K562 (cell line): ENCODE results near the gene SIRT2. TPM values are rescaled to one million over a fixed set of nuclear protein-coding genes. Genes with fewer than 3 reads are reported as not detected.

ENCODE experiments used
- ATAC-seq: fragments of 200-7000 bp; cut with Tn5 transposase; 3 replicates; pipeline ENCODE4 v1.9.1; 2020; ENCODE audit warnings: moderate library complexity
- BruUV-seq: library from RNA; stranded (reverse); fragments of 400-500 nt; replicated peaks from 2 replicates; lab custom pipeline; 2021; lab: Mats Ljungman, UMichigan
- CTCF ChIA-PET: fragments of 300-600 bp; formaldehyde crosslinking; extraction: SDS; loops from one replicate; lab custom pipeline; 2021; ENCODE audit warnings: low intra/inter-chr PET ratio; lab: Yijun Ruan, JAX
- POLR2A ChIA-PET: fragments of 300-600, 350-650 bp; sonication (Branson Sonifier 250); formaldehyde crosslinking; extraction: SDS; loops from one replicate; lab custom pipeline; 2021; ENCODE audit warnings: antibody characterized with exemption, inconsistent platforms; lab: Yijun Ruan, JAX
- DNase-seq, 4 experiments: peaks; one replicate each; pipeline versions ENCODE4 v3.0.0 to v3.0.0-alpha.2; 2011 to 2018; ENCODE audit warnings: low spot score in 3 of 4, mixed read lengths in 3 of 4; ENCODE audit errors: extremely low read depth in 1 of 4
- FAIRE-seq: peaks from 2 replicates; lab custom pipeline; 2011; peaks lifted over from hg19 to GRCh38; lab: Jason Lieb, UNC
- H2AFZ ChIP-seq: 2 replicates; pipeline ENCODE4 v1.6.0; 2011; ENCODE audit warnings: low read depth, low read length, control low read depth, inconsistent platforms
- H3K27ac ChIP-seq: fragments of 200-600 bp; 3 replicates; pipeline ENCODE4 v1.8.0; 2011; ENCODE audit warnings: low read depth, mild to moderate bottlenecking, control low read depth, inconsistent platforms, low read length, moderate library complexity, mixed read lengths; ENCODE audit errors: extremely low read depth
- H3K27me3 ChIP-seq, 2 experiments: fragments of 300-600 bp in 1 of 2; 2 replicates in 1 of 2; 3 replicates in 1 of 2; pipeline versions ENCODE4 v1.6.0 to v1.8.0; 2011; ENCODE audit warnings: inconsistent platforms in 2 of 2, low read length in 2 of 2, mild to moderate bottlenecking in 1 of 2, mixed read lengths in 1 of 2, moderate library complexity in 1 of 2; ENCODE audit not compliant: control insufficient read depth in 2 of 2, insufficient read depth in 2 of 2
- H3K36me3 ChIP-seq: fragments of 300-600 bp; 3 replicates; pipeline ENCODE4 v1.8.0; 2011; ENCODE audit warnings: mild to moderate bottlenecking, low read length, inconsistent platforms; ENCODE audit not compliant: control insufficient read depth, insufficient read depth
- H3K4me1 ChIP-seq, 2 experiments: fragments of 200-600 bp in 1 of 2; replicated peaks in 1 of 2; 2 replicates in 1 of 2; 3 replicates in 1 of 2; pipeline versions ENCODE4 v1.5.1 to v1.8.0; 2011; ENCODE audit warnings: inconsistent platforms in 2 of 2, low read length in 2 of 2, mild to moderate bottlenecking in 1 of 2, mixed read lengths in 1 of 2, moderate library complexity in 1 of 2; ENCODE audit not compliant: control insufficient read depth in 2 of 2, insufficient read depth in 2 of 2
- H3K4me2 ChIP-seq: 2 replicates; pipeline ENCODE4 v1.6.1; 2011; ENCODE audit warnings: low read length, control low read depth, inconsistent platforms, mixed read lengths; ENCODE audit not compliant: insufficient read depth
- H3K4me3 ChIP-seq: fragments of 200-600 bp; sonication (generic), shearing (Covaris generic); 2 replicates; pipeline ENCODE4 v1.5.1; 2016; ENCODE audit warnings: control low read depth, inconsistent platforms
- H3K79me2 ChIP-seq: fragments of 200-600 bp; 3 replicates; pipeline ENCODE4 v1.8.0; 2011; ENCODE audit warnings: low read length, inconsistent platforms; ENCODE audit not compliant: control insufficient read depth, insufficient read depth
- H3K9ac ChIP-seq, 2 experiments: 2 replicates each; pipeline versions ENCODE4 v1.6.0 to v1.6.1; 2011; ENCODE audit warnings: low read depth in 2 of 2, low read length in 2 of 2, control low read depth in 1 of 2, inconsistent platforms in 1 of 2, mild to moderate bottlenecking in 1 of 2, mixed read lengths in 1 of 2; ENCODE audit not compliant: insufficient read depth in 1 of 2
- H3K9me1 ChIP-seq: one replicate; pipeline ENCODE4 v1.6.0; 2011; ENCODE audit warnings: inconsistent platforms, mild to moderate bottlenecking, low read length, moderate library complexity; ENCODE audit not compliant: control insufficient read depth, insufficient read depth
- H3K9me3 ChIP-seq: replicated peaks from 2 replicates; pipeline ENCODE4 v1.5.1; 2011; ENCODE audit warnings: low read depth, low read length, inconsistent platforms; ENCODE audit not compliant: control insufficient read depth, insufficient read depth
- H4K20me1 ChIP-seq: replicated peaks from 2 replicates; pipeline ENCODE4 v1.6.1; 2011; ENCODE audit warnings: low read length, inconsistent platforms, mixed read lengths; ENCODE audit not compliant: control insufficient read depth, insufficient read depth
- CBX1 ChIP-seq: sonication (generic); IDR thresholded peaks from 2 replicates; pipeline ENCODE4 v1.6.1; 2016; ENCODE audit warnings: antibody characterized with exemption, low read depth, mild to moderate bottlenecking
- GTF2A2 ChIP-seq: IDR thresholded peaks from 2 replicates; pipeline ENCODE4 v1.6.1; 2016; ENCODE audit warnings: mild to moderate bottlenecking, missing genetic modification characterization, missing compliant biosample characterization
- ILK ChIP-seq: fragments of 450-650 bp; IDR thresholded peaks from 2 replicates; pipeline ENCODE4 v1.6.1; 2016; ENCODE audit warnings: missing genetic modification characterization, low read depth, mild to moderate bottlenecking, missing compliant biosample characterization, moderate library complexity, borderline replicate concordance
- NBN ChIP-seq: fragments of 450-650 bp; IDR thresholded peaks from 2 replicates; pipeline ENCODE4 v1.6.1; 2016; ENCODE audit warnings: low read depth, mild to moderate bottlenecking
- POLR2AphosphoS5 ChIP-seq: IDR thresholded peaks from 2 replicates; pipeline ENCODE4 v1.6.1; 2011; ENCODE audit warnings: mild to moderate bottlenecking, low read depth, low read length, moderate library complexity; ENCODE audit not compliant: control insufficient read depth, insufficient read depth
- POLR2G ChIP-seq: fragments of 200-400 bp; formaldehyde crosslinking; IDR thresholded peaks from 2 replicates; pipeline ENCODE4 v1.6.1; 2017; ENCODE audit warnings: low read depth, mild to moderate bottlenecking, antibody characterized with exemption, low read length, moderate library complexity
- RBFOX2 ChIP-seq: fragments of 200-400 bp; formaldehyde crosslinking; IDR thresholded peaks from 2 replicates; pipeline ENCODE4 v1.6.1; 2017; ENCODE audit warnings: low read depth, mild to moderate bottlenecking, low read length, moderate library complexity
- RBM22 ChIP-seq: fragments of 200-400 bp; formaldehyde crosslinking; IDR thresholded peaks from 2 replicates; pipeline ENCODE4 v1.6.1; 2018; ENCODE audit warnings: low read length, low read depth; ENCODE audit not compliant: poor library complexity, severe bottlenecking
- XRCC4 ChIP-seq: IDR thresholded peaks from one replicate; pipeline ENCODE4 v1.6.1; 2011; ENCODE audit not compliant: insufficient read depth, insufficient read length; ENCODE audit errors: extremely low read depth
- ZEB2 ChIP-seq: fragments of 450-650 bp; IDR thresholded peaks from 2 replicates; pipeline ENCODE4 v1.6.1; 2016
- WGBS: fragments of 100-300 bp; shearing (Covaris generic); methylation state at CpG from one replicate; pipeline ENCODE4 v1.1.6; 2016; ENCODE audit warnings: low coverage, mixed read lengths; ENCODE audit not compliant: insufficient coverage; ENCODE audit errors: missing lambda C conversion rate; 5-methylcytosine and 5-hydroxymethylcytosine counted together
- in situ Hi-C: fragments of 300-500 bp; cut with MboI; formaldehyde crosslinking; loops from 4 replicates; pipeline ENCODE4 v1.15.0; 2018; ENCODE audit warnings: inconsistent platforms, mixed read lengths
- intact Hi-C: fragments of 100-400 bp; cut with micrococcal nuclease; formaldehyde crosslinking; loops from 2 replicates; pipeline ENCODE4 v1.14.2; 2022
- polyA plus RNA-seq, 8 experiments: library from polyadenylated mRNA; depleted of rRNA in 4 of 8; stranded (reverse) in 5 of 8; unstranded in 3 of 8; fragments of >200 nt; fragmentation: Nextera tagmentation in 2 of 8; fragmentation: Illumina TruSeq in 1 of 8; extraction: Ambion mirVana in 2 of 8; extraction: Trizol in 1 of 8; gene quantifications; 2 replicates each; pipeline versions ENCODE4 v1.2.1 to v1.2.3, GENCODE V29; 2011 to 2014; ENCODE audit warnings: inconsistent platforms in 1 of 8, missing spikeins in 1 of 8
- total RNA-seq, 7 experiments: library from RNA; depleted of rRNA in 6 of 7; stranded (reverse); fragments of >200 nt in 6 of 7; fragmentation: Illumina TruSeq in 2 of 7; extraction: Trizol in 2 of 7; gene quantifications; 2 replicates each; pipeline versions ENCODE4 v1.2.1 to v1.2.3, GENCODE V29; 2011 to 2021; ENCODE audit warnings: low replicate concordance in 1 of 7

The SIRT2 gene
- total and polyA plus RNA-seq, 9 of the 15 experiments (the other 6 are each of a cell fraction or from before 2014, with no cell fraction given) = 2.3 to 35.2 (median 22.9) TPM

DNA sequence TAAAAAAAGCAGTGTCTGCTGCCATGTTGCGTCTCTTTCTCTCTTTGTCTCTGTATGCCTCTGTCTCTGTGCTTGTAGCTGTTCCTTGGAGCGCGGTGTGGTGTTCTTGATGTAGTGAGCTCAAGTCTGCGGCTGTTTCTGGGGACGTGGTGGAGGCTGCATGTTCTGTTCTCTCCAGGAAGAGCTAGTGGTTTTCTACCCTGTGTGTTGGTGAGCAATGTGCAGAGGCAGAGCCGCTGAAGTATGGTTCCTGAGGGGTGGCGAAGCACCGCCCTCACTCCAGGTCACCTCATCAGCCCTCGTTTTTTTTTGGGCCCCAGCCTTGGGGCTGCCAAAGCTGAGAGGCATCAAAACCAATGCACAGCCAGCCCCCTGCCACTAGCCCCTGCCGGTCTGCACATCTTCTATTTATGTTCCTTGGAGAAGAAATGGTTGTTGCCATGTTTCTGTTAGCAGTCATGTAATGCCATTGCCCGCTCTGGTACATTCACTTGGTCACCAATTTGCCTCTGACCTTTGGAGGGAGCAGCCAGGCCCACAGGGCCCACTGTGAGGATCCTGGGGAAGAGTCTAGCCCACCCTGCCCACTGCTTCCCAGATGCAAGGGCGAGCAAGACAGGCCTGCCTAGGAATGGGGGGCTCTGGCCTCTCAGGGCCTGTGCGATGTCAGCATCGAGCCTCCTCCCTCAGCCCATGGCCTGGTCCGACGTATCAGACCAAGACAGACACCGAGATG is 56.8 kb downstream of the SIRT2 start:
- DNase-seq (peak in 1 of 4 experiments; percentile 2), FAIRE-seq (no peak), ATAC-seq (no peak)
- H3K9ac ChIP-seq = peak overlapping the region in 1 of 2 experiments; percentile 76; a peak in 2 of 4 replicates
- peaks cover 29% of the 10 kb centered on the region for H4K20me1 ChIP-seq
- no peak overlapping the region for H2AFZ ChIP-seq
- peak overlapping the region; percentile 10; the same call in 2 of the 3 replicates for H3K27ac ChIP-seq
- H3K9me3 ChIP-seq = no peaks in the 10 kb centered on the region
- BruUV-seq = no TSS peak
- 92% methylated on average over 17 of the region's 17 CpGs for WGBS
- intact Hi-C loops = no loop called here
- H3K4me2 ChIP-seq = no peak overlapping the region
- TF ChIP-seq CBX1 (no peak), XRCC4 (no peak), ZEB2 (no peak), RBM22 (peak; percentile 28), RBFOX2 (peak; percentile 75), ILK (tag) (no peak), NBN (no peak), GTF2A2 (tag) (no peak), POLR2G (peak; percentile 67), POLR2AphosphoS5 (peak; percentile 33; the same call in 1 of the 2 replicates)
- H3K36me3 ChIP-seq = peaks cover 99% of the 10 kb centered on the region
- H3K27me3 ChIP-seq = no peaks in the 10 kb centered on the region
- H3K79me2 ChIP-seq = peaks cover 67% of the 10 kb centered on the region
- H3K9me1 ChIP-seq = no peaks in the 10 kb centered on the region
- ChIA-PET CTCF (no interaction called here), POLR2A (interaction anchor here (0.6 to 1.3 kb wide), 6 partner anchors 9 to 455 kb away, joined by 3 to 4 read pairs (median 3); partner anchors contain the start of gene ECH1)
- no peak overlapping the region for H3K4me3 ChIP-seq
- in situ Hi-C loops = no loop called here
- peaks cover 3 to 16% of the 10 kb centered on the region in 2 experiments; a peak in 4 of 5 replicates for H3K4me1 ChIP-seq
